ENCODE results near the gene PLCD4.
A peak's percentile ranks its signal among the peaks of the same experiment; 100 is the strongest.

PLCD4 gene

DNA sequence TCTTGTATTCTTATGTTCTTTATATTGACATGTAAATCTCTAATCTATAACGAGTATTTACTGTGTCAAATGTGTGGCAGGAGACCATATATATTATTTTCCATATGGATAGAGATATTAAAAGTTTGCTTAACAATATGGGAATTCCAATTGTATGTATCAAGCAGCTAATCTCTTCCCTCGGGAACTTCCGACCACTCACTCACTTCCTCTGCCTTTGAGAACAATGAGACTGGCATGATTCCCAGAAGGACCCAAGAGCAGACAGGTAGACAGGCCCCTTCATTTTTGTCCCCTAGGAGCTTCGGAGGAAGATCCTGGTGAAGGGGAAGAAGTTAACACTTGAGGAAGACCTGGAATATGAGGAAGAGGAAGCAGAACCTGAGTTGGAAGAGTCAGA is 24.1 kb downstream of the PLCD4 start:
- TF ChIP-seq JUND (IDR thresholded peaks at IDR 0.05; ENCODE audit: low read depth): no peak
- DNase-seq (ENCODE audit: low read depth in 1 of 2, low spot score in 1 of 2): no peak
- in situ Hi-C loops (cut with HindIII; ENCODE audit: low pct_unique_long_range_greater_than_20kb, low sequenced_read_pairs): no loop called here

DNA sequence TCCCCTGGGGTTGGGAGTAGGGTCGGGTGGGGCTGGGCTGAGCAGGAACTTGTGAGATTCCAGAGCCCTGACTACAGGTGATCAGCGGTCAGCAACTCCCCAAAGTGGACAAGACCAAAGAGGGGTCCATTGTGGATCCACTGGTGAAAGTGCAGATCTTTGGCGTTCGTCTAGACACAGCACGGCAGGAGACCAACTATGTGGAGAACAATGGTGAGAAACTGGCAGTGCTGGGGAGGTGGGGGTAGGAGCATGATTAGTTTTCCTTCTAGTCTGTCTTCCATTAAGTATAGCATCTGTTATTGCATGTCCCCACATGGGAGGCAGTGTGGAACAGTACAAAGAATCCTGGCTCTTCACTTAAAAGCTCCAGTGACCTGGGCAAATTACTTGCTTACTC is 28.0 kb downstream of the PLCD4 start:
- in situ Hi-C loops (cut with HindIII; ENCODE audit: low pct_unique_long_range_greater_than_20kb, low sequenced_read_pairs): no loop called here
- DNase-seq (ENCODE audit: low read depth in 1 of 2, low spot score in 1 of 2): no peak
- TF ChIP-seq JUND (IDR thresholded peaks at IDR 0.05; ENCODE audit: low read depth): no peak

- TF ChIP-seq JUND (IDR thresholded peaks at IDR 0.05; ENCODE audit: low read depth): no peak
- DNase-seq (ENCODE audit: low read depth in 1 of 2, low spot score in 1 of 2): no peak
- in situ Hi-C loops (cut with HindIII; ENCODE audit: low pct_unique_long_range_greater_than_20kb, low sequenced_read_pairs): no loop called here
Observed at GRCh38 chr2:218638372-218638771, 30.7 kb downstream of the PLCD4 start.

- in situ Hi-C loops (cut with HindIII; ENCODE audit: low pct_unique_long_range_greater_than_20kb, low sequenced_read_pairs): no loop called here
- DNase-seq (ENCODE audit: low read depth in 1 of 2, low spot score in 1 of 2): no peak
- no peak for TF ChIP-seq JUND (IDR thresholded peaks at IDR 0.05; ENCODE audit: low read depth)
Observed at GRCh38 chr2:218642121-218642656, 34.5 kb downstream of the PLCD4 start.

- no peak for TF ChIP-seq JUND (IDR thresholded peaks at IDR 0.05; ENCODE audit: low read depth)
- in situ Hi-C loops (cut with HindIII; ENCODE audit: low pct_unique_long_range_greater_than_20kb, low sequenced_read_pairs): no loop called here
- DNase-seq (ENCODE audit: low read depth in 1 of 2, low spot score in 1 of 2): no peak
Observed at GRCh38 chr2:218642786-218643185, 35.1 kb downstream of the PLCD4 start.

DNA sequence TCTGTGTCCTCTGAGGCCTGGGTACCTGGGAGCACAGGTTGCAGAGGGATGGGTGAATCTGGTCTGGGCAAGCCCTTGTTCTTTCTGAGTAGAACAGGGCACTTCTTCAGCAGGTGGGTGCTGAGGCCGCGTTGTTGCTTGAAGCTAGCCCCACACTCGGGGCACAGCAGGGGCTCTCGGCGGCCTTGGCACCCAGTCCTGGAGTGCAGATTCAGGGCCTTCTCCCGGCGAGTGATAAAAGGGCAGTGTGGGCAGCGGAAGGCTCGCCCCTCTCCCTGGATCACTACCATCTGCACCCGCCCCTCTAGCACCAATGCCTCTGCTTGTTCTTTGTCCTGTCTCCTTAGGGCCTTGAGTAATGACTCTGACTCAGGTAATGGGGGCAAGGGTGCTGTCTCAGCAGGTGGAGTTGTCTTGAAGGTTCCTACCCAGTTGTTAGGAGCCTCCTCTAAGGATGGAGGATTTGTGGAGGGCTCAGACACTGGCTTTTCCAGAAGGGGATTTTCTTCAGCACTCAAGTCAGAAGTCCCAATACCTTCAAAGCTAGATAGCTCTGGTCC is 36.1 kb downstream of the PLCD4 start:
- DNase-seq (ENCODE audit: low read depth in 1 of 2, low spot score in 1 of 2): no peak
- TF ChIP-seq JUND (IDR thresholded peaks at IDR 0.05; ENCODE audit: low read depth): no peak
- in situ Hi-C loops (cut with HindIII; ENCODE audit: low pct_unique_long_range_greater_than_20kb, low sequenced_read_pairs): no loop called here

GRCh38 chr2:218644721-218645120 is 37.0 kb downstream of the PLCD4 start:
- TF ChIP-seq JUND (IDR thresholded peaks at IDR 0.05; ENCODE audit: low read depth): no peak
- DNase-seq (ENCODE audit: low read depth in 1 of 2, low spot score in 1 of 2): no peak
- in situ Hi-C loops (cut with HindIII; ENCODE audit: low pct_unique_long_range_greater_than_20kb, low sequenced_read_pairs): no loop called here

GRCh38 chr2:218645126-218645525 is 37.4 kb downstream of the PLCD4 start:
- no peak for TF ChIP-seq JUND (IDR thresholded peaks at IDR 0.05; ENCODE audit: low read depth)
- DNase-seq (ENCODE audit: low read depth in 1 of 2, low spot score in 1 of 2): no peak
- in situ Hi-C loops (cut with HindIII; ENCODE audit: low pct_unique_long_range_greater_than_20kb, low sequenced_read_pairs): no loop called here

DNA sequence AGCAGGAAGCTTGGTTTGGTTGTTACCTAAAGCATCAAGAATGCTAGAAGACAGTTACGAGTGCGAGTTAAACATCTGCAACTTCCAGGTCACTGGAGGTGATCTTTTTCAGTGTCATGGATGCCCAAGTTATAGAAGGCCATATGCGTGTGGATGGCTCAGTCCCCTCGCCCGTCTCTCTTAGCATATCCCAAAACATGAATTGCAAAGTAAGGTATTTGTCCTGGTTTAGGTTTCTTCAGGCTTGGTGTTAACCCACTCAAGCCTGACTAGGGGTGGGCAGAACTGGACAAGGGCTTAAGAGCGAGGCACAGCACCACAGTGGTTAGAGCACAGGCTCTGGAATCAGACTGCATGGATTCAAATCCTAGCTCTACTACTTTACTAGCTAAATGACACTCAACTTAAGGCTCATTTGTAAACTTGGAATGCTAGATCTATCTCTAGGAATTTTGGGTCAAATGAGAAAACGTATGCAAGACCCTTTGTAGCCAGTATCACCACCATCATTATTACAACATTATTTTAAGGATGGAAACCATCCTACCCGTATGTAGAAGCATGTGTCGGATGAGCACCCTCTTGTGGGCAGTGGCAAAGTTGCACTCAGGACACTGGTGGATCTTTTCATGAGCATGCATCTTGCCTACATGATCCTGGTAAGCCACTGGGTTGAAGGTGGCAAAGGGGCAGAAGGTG is 40.5 kb downstream of the PLCD4 start:
- TF ChIP-seq JUND (IDR thresholded peaks at IDR 0.05; ENCODE audit: low read depth): no peak
- in situ Hi-C loops (cut with HindIII; ENCODE audit: low pct_unique_long_range_greater_than_20kb, low sequenced_read_pairs): no loop called here
- peak; percentile 40 to 65 for DNase-seq (ENCODE audit: low read depth in 1 of 2, low spot score in 1 of 2)

DNA sequence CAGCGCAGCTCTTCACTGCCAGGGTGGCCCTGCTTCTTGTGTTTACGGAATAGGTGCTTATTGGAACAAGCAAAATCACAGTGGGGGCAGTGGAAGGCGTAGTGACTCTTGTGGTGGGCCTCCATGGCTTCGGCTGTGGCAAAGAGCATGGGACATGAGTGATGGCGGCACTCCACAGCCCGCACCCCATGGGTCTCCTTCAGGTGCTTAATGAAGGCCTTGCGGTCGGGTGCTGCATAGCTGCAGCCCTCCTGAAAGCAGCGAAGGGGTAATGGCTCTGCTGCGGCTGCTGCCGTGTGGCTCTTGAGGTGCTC is 41.0 kb downstream of the PLCD4 start:
- in situ Hi-C loops (cut with HindIII; ENCODE audit: low pct_unique_long_range_greater_than_20kb, low sequenced_read_pairs): no loop called here
- no peak for DNase-seq (ENCODE audit: low read depth in 1 of 2, low spot score in 1 of 2)
- no peak for TF ChIP-seq JUND (IDR thresholded peaks at IDR 0.05; ENCODE audit: low read depth)

GRCh38 chr2:218655751-218656150 is 48.1 kb downstream of the PLCD4 start:
- in situ Hi-C loops (cut with HindIII; ENCODE audit: low pct_unique_long_range_greater_than_20kb, low sequenced_read_pairs): no loop called here
- TF ChIP-seq JUND (IDR thresholded peaks at IDR 0.05; ENCODE audit: low read depth): no peak
- DNase-seq (ENCODE audit: low read depth in 1 of 2, low spot score in 1 of 2): no peak

- TF ChIP-seq JUND (IDR thresholded peaks at IDR 0.05; ENCODE audit: low read depth): no peak
- in situ Hi-C loops (cut with HindIII; ENCODE audit: low pct_unique_long_range_greater_than_20kb, low sequenced_read_pairs): no loop called here
- DNase-seq (ENCODE audit: low read depth in 1 of 2, low spot score in 1 of 2): peak; percentile 18 to 53
Observed at GRCh38 chr2:218658671-218659257, 51.1 kb downstream of the PLCD4 start.

DNA sequence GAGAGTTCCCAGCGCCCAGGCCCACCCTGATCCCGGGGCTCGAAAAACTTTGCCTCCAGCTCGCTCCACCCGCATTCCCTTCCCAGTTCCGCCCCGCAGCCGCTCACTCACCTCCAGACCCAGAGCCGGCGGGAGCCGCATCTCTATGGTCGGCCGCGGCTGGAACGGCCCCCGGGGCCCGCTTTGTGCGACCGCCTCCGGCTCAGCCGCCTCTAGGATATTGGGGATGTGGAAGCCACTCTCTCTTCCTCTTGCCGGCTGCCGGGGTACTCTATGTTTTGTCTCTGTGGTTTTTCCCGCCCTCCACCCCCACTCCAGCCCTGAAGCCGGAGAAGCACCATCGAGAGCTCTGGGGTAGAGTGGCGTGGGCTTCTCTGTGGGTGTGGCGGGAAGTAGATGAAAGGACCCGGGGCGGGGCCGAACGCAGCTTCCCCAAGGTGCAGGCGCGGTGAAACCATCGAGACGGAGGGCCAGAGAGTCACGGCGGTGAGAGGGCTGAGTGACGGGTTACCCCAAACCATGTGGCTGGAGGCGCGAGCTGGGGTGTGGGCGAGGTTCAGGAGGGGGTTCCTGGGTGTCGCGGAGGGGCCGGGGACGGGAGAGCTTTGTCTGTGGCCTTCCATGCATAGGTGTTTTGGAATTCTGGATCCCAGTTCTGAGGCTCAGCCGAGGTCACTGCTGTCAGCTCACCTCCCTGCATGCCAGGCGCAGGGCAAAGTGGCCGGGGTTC is 51.7 kb downstream of the PLCD4 start, which contains the start of the genes BCS1L and ZNF142:
TSS of gene BCS1L (plus strand) at position 426 of the 730 bp plus-strand sequence. CDS start 1,305 bp downstream, outside the sequence.
TSS of gene ZNF142 (minus strand) at position 366 of the 730 bp plus-strand sequence. CDS start 3,194 bp downstream, outside the sequence.
- in situ Hi-C loops (cut with HindIII; ENCODE audit: low pct_unique_long_range_greater_than_20kb, low sequenced_read_pairs): no loop called here
- no peak for TF ChIP-seq JUND (IDR thresholded peaks at IDR 0.05; ENCODE audit: low read depth)
- DNase-seq (ENCODE audit: low read depth in 1 of 2, low spot score in 1 of 2): peak; percentile 79 to 89
